Activated CD4-positive, alpha-beta memory T cell treated with anti-CD3 and anti-CD28 coated beads for 36 hours (primary cell): ENCODE measurements around the gene ARID1B. TPM values are rescaled to one million over a fixed set of nuclear protein-coding genes. Genes with fewer than 3 reads are reported as not detected.
"Not testable (repeated sequence)": the region's sequence is repeated elsewhere in the genome, so short reads cannot be mapped to it uniquely, and the experiment has no call there.

ENCODE experiments used
- CTCF ChIA-PET: fragments of 350-600 bp; sonication (Branson Sonifier 250); formaldehyde crosslinking; loops from one replicate; lab custom pipeline; 2021; ENCODE audit warnings: antibody characterized with exemption, inconsistent platforms; lab: Charles Lee
- POLR2A ChIA-PET: fragments of 350-600 bp; sonication (Branson Sonifier 250); formaldehyde crosslinking; loops from one replicate; lab custom pipeline; 2021; ENCODE audit warnings: antibody characterized with exemption; lab: Charles Lee
- DNase-seq: peaks from one replicate; pipeline ENCODE4 v3.0.0-alpha.2; 2020
- H3K27ac Mint-ChIP-seq: one replicate; pipeline ENCODE4 v1.8.0; 2021; ENCODE audit warnings: mixed read lengths
- H3K27me3 Mint-ChIP-seq: one replicate; pipeline ENCODE4 v1.8.0; 2021; ENCODE audit warnings: mixed read lengths
- H3K36me3 Mint-ChIP-seq: one replicate; pipeline ENCODE4 v1.8.0; 2021; ENCODE audit warnings: mixed read lengths
- H3K4me1 Mint-ChIP-seq: one replicate; pipeline ENCODE4 v1.8.0; 2021; ENCODE audit warnings: low read depth, mixed read lengths
- H3K4me3 Mint-ChIP-seq: one replicate; pipeline ENCODE4 v1.8.0; 2021; ENCODE audit warnings: mild to moderate bottlenecking, mixed read lengths
- H3K9me3 Mint-ChIP-seq: one replicate; pipeline ENCODE4 v1.8.0; 2021; ENCODE audit warnings: mixed read lengths
- intact Hi-C: fragments of 100-400 bp; cut with micrococcal nuclease; formaldehyde crosslinking; loops from one replicate; pipeline ENCODE4 v1.15.1; 2023
- total RNA-seq, 2 experiments: library from RNA; stranded (reverse); gene quantifications; one replicate each; pipeline ENCODE4 v1.2.3, GENCODE V29; 2021

Gene ARID1B
- total RNA-seq, 2 experiments from 2014 or later = 39.0 to 41.5 TPM

DNA sequence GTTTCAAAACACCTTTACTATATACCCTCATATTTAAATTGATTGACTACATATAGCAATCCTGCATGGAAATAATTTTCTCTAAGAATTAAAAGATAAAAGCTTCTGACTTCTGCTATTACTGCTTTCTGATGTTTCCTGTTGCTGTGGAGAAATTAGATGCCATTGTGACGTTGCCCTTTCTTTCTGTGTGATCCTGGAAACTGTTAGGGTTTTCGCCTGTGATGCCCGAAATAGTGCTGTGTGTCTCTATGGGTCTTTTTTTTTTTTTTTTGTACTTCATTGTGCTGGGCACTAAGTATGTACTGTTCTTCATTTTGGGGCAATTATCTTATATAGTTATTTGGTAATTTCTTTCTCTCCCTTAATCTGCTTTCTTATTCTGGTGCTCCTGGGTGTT, 205.0 kb downstream of the ARID1B start:
- Mint-ChIP-seq H3K27me3 (no peaks in the 10 kb centered on the region), H3K4me1 (peaks cover 72% of the 10 kb centered on the region), H3K27ac (no peak overlapping the region), H3K9me3 (no peaks in the 10 kb centered on the region), H3K36me3 (no peaks in the 10 kb centered on the region), H3K4me3 (no peak overlapping the region)
- DNase-seq = no peak
- POLR2A ChIA-PET = interaction anchor here (1.4 kb wide), 1 partner anchor 19 kb away, joined by 3 read pairs; no protein-coding TSS in a partner anchor
- CTCF ChIA-PET = no interaction called here
- intact Hi-C loops = no loop called here

DNA sequence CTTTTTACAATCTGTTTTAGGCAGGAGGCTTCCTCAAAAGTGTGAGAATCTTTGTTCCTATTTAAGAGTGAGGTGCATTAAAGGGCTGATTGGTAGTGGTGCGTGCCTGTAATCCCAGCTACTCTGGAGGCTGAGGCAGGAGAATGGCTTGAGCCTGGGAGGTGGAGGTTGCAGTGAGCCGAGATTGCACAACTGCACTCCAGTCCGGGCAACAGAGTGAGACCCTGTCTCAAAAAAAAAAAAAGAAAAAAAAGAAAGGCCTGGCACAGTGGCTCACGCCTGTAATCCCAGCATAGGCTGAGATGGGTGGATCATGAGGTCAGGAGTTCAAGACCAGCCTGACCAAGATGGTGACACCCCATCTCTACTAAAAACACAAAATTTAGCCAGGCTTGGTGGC, 205.7 kb downstream of the ARID1B start:
- CTCF ChIA-PET, DNase-seq, intact Hi-C loops, H3K27ac Mint-ChIP-seq, POLR2A ChIA-PET, H3K27me3 Mint-ChIP-seq, H3K4me3 Mint-ChIP-seq, H3K9me3 Mint-ChIP-seq, H3K36me3 Mint-ChIP-seq: not testable (repeated sequence)
- peaks cover 70% of the 10 kb centered on the region for H3K4me1 Mint-ChIP-seq

DNA sequence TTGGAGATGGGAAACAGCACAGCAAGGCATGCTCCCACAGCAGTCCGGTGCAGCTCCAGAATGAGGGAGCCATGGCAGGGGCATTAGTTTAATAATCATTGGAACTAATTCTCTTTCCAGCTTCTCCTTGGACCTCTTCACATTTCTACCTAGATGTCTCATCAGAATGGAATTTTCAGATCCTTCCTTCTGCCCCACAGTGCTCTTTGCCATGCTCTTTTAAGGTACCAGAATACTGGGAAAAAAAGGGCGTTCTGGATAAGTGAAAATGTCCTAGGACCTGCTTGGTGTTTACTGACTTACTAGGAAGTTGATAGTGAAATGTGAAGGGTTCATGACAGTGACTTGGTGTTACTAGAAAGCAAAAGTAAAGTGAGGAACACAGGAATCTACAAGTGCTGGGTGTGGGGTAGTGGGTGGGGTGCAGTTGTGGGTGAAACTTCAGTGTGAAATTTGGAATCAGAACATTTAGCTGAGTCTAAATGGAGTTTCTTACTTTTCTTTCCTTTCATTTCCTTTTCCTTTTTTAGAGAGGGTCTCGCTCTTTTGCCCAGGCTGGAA, 207.1 kb downstream of the ARID1B start:
- no peak for DNase-seq
- H3K27me3 Mint-ChIP-seq = no peaks in the 10 kb centered on the region
- no peak overlapping the region for H3K27ac Mint-ChIP-seq
- H3K4me1 Mint-ChIP-seq = peaks cover 70% of the 10 kb centered on the region
- ChIA-PET CTCF (interaction anchor here (1.4 kb wide), 1 partner anchor 201 kb away, joined by 3 read pairs; no protein-coding TSS in a partner anchor), POLR2A (no interaction called here)
- no peaks in the 10 kb centered on the region for H3K9me3 Mint-ChIP-seq
- H3K4me3 Mint-ChIP-seq = no peak overlapping the region
- intact Hi-C loops = no loop called here
- no peaks in the 10 kb centered on the region for H3K36me3 Mint-ChIP-seq

- Mint-ChIP-seq H3K36me3 (no peaks in the 10 kb centered on the region), H3K9me3 (no peaks in the 10 kb centered on the region), H3K4me3 (no peak overlapping the region), H3K27me3 (no peaks in the 10 kb centered on the region), H3K4me1 (peaks cover 71% of the 10 kb centered on the region), H3K27ac (no peak overlapping the region)
- no peak for DNase-seq
- POLR2A ChIA-PET = no interaction called here
- CTCF ChIA-PET = no interaction called here
- intact Hi-C loops = no loop called here
Observed at GRCh38 chr6:156985309-156985708, 208.1 kb downstream of the ARID1B start.

- Mint-ChIP-seq H3K27me3 (no peaks in the 10 kb centered on the region), H3K36me3 (no peaks in the 10 kb centered on the region), H3K27ac (no peak overlapping the region), H3K4me3 (no peak overlapping the region), H3K4me1 (peaks cover 48% of the 10 kb centered on the region), H3K9me3 (no peaks in the 10 kb centered on the region)
- POLR2A ChIA-PET = interaction anchor here (0.5 kb wide), 1 partner anchor 54 kb away, joined by 3 read pairs; no protein-coding TSS in a partner anchor
- CTCF ChIA-PET = no interaction called here
- intact Hi-C loops = no loop called here
- DNase-seq = no peak
Observed at GRCh38 chr6:156988276-156989158, 211.3 kb downstream of the ARID1B start.

- intact Hi-C loops = no loop called here
- no peak for DNase-seq
- ChIA-PET POLR2A (no interaction called here), CTCF (no interaction called here)
- Mint-ChIP-seq H3K4me3 (no peak overlapping the region), H3K4me1 (peaks cover 40% of the 10 kb centered on the region), H3K27me3 (no peaks in the 10 kb centered on the region), H3K36me3 (no peaks in the 10 kb centered on the region), H3K27ac (no peak overlapping the region), H3K9me3 (no peaks in the 10 kb centered on the region)
Observed at GRCh38 chr6:156989159-156989806, 212.1 kb downstream of the ARID1B start.

DNA sequence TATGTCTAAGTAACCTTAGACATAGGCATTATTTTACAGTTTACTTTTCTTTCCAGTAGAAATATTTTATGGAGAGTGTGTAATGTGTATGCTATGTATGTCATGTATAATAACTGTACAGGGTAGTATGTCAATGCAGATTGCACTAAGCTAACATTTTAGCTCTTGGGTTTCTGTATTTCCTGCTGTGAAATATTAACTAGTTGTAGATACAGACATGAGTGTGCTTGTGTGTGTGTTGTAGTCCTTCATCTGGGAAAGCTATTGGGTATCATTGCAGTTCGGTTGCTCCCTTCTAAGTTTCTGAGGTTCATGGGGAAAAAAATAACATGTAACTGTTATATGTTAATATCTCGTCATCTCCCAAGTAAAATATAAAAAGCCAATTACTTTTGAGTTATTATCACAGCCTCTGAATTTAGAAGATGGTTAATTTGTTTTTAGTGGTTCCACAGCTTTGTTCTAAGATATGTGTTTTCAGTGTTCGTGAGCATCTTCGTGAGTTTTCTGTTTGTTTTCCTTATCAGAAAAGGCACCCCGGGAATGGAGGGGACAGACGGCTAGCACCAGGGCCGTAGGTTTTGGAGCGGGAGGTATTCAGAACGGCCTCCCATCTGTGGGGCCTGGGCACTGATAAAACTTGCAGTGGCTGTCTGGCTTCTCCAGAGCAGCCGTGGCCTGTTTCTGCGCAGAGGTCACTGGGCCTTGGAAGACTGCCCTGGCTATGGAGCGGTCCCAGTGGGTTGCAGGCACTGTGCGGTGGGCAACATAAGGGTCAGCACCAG, 215.0 kb downstream of the ARID1B start:
- H3K4me3 Mint-ChIP-seq = no peak overlapping the region
- ChIA-PET POLR2A (interaction anchor here (1.3 kb wide), 1 partner anchor 23 kb away, joined by 3 read pairs; no protein-coding TSS in a partner anchor), CTCF (interaction anchor here (0.5 kb wide), 1 partner anchor 17 kb away, joined by 3 read pairs; no protein-coding TSS in a partner anchor)
- H3K9me3 Mint-ChIP-seq = no peaks in the 10 kb centered on the region
- no peaks in the 10 kb centered on the region for H3K36me3 Mint-ChIP-seq
- intact Hi-C loops = no loop called here
- H3K27me3 Mint-ChIP-seq = no peaks in the 10 kb centered on the region
- DNase-seq = no peak
- H3K27ac Mint-ChIP-seq = no peak overlapping the region
- peaks cover 33% of the 10 kb centered on the region for H3K4me1 Mint-ChIP-seq

GRCh38 chr6:156993713-156994112, 216.5 kb downstream of the ARID1B start:
- DNase-seq = no peak
- CTCF ChIA-PET = no interaction called here
- intact Hi-C loops = no loop called here
- H3K4me1 Mint-ChIP-seq = peaks cover 20% of the 10 kb centered on the region
- no peak overlapping the region for H3K27ac Mint-ChIP-seq
- no peaks in the 10 kb centered on the region for H3K36me3 Mint-ChIP-seq
- POLR2A ChIA-PET = no interaction called here
- no peak overlapping the region for H3K4me3 Mint-ChIP-seq
- no peaks in the 10 kb centered on the region for H3K27me3 Mint-ChIP-seq
- no peaks in the 10 kb centered on the region for H3K9me3 Mint-ChIP-seq

GRCh38 chr6:156994215-156995076, 217.3 kb downstream of the ARID1B start:
- intact Hi-C loops = no loop called here
- Mint-ChIP-seq H3K27me3 (no peaks in the 10 kb centered on the region), H3K36me3 (no peaks in the 10 kb centered on the region), H3K4me1 (peaks cover 14% of the 10 kb centered on the region), H3K9me3 (no peaks in the 10 kb centered on the region), H3K4me3 (no peak overlapping the region), H3K27ac (no peak overlapping the region)
- ChIA-PET CTCF (no interaction called here), POLR2A (no interaction called here)
- DNase-seq = no peak

GRCh38 chr6:156995502-156995901, 218.3 kb downstream of the ARID1B start:
- Mint-ChIP-seq H3K9me3 (no peaks in the 10 kb centered on the region), H3K36me3 (no peaks in the 10 kb centered on the region), H3K27me3 (no peaks in the 10 kb centered on the region), H3K4me1 (peaks cover 15% of the 10 kb centered on the region), H3K4me3 (no peak overlapping the region), H3K27ac (no peak overlapping the region)
- CTCF ChIA-PET = no interaction called here
- DNase-seq = no peak
- POLR2A ChIA-PET = no interaction called here
- intact Hi-C loops = no loop called here

DNA sequence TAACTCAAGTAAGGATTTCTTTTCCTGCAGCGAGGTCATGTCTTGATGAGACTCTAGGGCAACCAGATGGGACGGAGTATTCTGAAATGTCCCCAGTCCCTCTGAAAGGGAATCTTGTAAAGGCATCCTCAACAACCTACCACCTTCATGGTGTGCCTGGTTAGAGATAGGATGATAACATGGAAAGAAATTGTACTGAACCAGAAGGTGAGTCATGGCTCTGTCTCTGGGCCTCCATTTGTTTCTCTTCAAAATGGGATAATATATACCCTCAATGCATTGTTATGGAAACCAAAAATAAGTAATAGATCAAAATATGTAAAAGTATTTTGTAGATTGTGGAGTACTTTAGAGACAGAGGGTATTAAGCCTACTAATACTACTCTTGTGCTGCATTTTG, 219.1 kb downstream of the ARID1B start:
- H3K27ac Mint-ChIP-seq = no peak overlapping the region
- H3K9me3 Mint-ChIP-seq = no peaks in the 10 kb centered on the region
- CTCF ChIA-PET = no interaction called here
- POLR2A ChIA-PET = no interaction called here
- no peaks in the 10 kb centered on the region for H3K36me3 Mint-ChIP-seq
- H3K4me3 Mint-ChIP-seq = no peak overlapping the region
- DNase-seq = no peak
- peaks cover 19% of the 10 kb centered on the region for H3K4me1 Mint-ChIP-seq
- intact Hi-C loops = no loop called here
- H3K27me3 Mint-ChIP-seq = no peaks in the 10 kb centered on the region
